Measurements from ENCODE around the gene VAV2.

VAV2 gene

DNA sequence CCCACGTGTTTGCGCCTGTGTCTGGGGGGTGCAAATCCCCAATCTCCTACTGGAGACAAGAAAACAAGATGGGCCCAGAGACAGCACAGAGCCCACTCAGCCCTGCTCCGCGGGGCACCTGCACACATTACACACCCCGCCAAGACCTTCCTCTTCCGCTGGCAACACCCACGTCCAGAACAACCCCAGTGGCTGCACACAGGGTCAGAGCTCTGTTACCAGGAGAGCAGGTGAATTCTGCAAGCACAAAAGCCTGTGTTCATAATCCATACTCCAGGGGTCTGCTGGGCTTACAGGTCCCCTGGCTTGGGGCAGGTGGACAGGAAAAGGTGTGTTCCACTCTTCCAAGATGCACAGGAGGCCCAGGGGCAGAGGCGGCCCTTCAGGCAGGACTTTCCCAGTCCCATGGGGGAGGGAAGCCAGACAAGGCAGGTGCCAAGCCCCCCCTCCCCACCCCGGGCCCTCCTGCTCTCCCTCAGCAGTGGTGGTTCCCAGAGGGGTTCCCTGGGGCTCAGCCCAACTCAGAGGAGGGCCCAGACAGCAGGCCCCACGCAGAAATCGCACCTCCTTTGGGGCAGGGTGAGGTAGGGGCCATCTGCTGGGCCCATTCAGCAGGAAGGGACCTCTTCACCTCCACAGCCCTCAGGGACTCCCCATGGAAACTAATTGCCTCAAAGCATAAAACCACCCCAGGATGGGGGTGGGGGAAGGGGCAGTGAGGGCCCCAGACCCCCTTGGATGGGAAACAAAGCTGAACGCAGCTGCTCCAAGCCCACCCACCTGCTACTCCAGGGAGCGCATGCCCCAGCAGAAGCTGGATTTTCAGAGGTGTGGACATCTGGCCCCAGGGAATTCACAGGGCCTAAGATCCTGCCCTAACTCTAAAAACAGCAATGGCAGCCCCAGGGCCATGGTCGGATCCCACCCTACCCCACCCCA lies 105.3 kb downstream of the VAV2 start:
- H3K4me3 ChIP-seq (ENCODE audit: control insufficient read depth, low read depth, low read length): no peak overlapping the region
- DNase-seq (ENCODE audit: low read depth): no peak
- TF ChIP-seq, protein P1, sequence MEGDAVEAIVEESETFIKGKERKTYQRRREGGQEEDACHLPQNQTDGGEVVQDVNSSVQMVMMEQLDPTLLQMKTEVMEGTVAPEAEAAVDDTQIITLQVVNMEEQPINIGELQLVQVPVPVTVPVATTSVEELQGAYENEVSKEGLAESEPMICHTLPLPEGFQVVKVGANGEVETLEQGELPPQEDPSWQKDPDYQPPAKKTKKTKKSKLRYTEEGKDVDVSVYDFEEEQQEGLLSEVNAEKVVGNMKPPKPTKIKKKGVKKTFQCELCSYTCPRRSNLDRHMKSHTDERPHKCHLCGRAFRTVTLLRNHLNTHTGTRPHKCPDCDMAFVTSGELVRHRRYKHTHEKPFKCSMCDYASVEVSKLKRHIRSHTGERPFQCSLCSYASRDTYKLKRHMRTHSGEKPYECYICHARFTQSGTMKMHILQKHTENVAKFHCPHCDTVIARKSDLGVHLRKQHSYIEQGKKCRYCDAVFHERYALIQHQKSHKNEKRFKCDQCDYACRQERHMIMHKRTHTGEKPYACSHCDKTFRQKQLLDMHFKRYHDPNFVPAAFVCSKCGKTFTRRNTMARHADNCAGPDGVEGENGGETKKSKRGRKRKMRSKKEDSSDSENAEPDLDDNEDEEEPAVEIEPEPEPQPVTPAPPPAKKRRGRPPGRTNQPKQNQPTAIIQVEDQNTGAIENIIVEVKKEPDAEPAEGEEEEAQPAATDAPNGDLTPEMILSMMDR (conservative IDR thresholded peaks at IDR 0.05; ENCODE audit: control insufficient read depth, insufficient read depth, low read depth, low read length): no peak

DNA sequence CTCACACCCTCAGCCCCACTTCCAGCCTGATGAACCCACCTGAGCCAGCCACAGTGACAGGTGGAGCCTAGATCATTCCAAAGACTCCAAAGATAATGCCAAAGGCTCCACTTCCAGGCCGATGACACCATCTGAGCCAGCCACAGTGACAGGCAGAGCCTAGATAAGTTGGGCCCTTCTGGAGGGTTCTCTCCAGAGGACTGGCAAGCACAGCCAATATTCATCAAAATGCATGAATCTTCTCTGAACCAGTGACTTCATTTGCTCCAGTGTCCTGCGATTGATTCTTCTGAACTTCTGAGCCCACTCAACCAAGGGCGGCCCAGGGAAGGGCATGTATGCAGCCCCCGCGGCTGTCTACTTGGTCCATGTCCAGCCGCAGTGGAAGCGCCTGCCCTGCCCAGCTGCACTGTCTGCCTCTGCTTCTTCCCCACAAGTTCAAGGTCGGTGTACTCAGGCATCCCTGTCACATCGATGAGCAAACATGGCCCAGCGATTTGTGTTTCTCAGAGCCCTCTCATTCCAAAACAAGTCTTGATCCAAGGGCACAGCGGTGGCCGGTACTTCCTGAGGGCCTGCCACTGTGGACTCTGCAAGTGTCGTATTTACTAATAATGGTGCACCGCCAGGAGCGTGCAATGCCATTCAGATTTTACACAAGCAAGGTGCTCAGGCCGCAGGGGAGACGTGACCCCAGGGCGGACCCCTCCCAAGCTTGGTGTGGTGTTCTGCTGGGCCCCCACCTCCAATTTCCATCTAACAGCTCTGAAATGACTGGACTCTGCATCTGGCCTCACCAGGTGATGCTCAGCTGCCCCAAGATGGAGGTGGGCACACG lies 107.0 kb downstream of the VAV2 start:
- TF ChIP-seq, protein P1 (conservative IDR thresholded peaks at IDR 0.05; ENCODE audit: control insufficient read depth, insufficient read depth, low read depth, low read length): no peak
- no peak overlapping the region for H3K4me3 ChIP-seq (ENCODE audit: control insufficient read depth, low read depth, low read length)
- DNase-seq (ENCODE audit: low read depth): no peak

DNA sequence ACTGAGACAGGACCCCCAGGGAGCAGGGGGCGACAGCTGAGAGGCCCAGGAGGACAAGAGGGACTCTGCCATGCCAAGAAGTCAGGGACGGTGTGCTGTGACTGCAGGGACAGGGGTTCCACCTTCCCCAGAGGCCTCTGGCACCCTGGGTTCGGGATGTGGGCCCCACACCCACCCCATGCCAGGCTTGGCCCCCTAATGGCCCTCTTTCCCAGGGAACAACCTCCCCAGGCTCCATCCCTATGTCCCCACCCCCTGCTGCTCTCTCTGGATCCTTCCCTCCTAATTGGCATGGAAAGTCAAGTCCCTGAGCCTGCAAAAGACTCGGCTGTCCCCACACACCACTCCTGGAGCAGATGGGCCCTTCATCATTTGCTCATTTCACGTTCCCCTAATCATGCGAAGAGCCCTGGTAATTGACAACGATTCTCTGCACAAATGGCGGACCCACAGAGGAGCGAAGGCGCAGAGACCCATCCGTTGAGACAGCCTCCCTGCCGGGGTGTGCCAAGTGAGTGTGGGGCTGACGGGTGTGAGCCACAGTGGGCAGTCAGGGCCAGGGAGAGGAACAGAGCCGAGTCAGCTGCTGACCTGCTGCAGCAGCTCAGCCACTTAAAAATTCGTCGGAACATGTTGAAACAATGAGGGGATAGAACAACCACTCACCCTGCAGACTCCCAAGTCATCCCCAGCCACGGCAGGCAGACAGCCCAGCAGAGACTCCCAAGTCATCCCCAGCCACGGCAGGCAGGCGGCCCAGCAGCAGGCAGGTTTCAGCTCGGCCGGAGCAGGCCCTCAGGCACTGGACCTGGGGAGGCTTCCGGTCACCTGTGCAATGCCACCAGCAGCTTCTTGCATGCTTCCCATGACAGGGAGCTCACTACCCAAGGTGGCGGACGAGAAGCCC lies 109.0 kb downstream of the VAV2 start:
- no peak for DNase-seq (ENCODE audit: low read depth)
- TF ChIP-seq, protein P1 (conservative IDR thresholded peaks at IDR 0.05; ENCODE audit: control insufficient read depth, insufficient read depth, low read depth, low read length): no peak
- H3K4me3 ChIP-seq (ENCODE audit: control insufficient read depth, low read depth, low read length): no peak overlapping the region

DNA sequence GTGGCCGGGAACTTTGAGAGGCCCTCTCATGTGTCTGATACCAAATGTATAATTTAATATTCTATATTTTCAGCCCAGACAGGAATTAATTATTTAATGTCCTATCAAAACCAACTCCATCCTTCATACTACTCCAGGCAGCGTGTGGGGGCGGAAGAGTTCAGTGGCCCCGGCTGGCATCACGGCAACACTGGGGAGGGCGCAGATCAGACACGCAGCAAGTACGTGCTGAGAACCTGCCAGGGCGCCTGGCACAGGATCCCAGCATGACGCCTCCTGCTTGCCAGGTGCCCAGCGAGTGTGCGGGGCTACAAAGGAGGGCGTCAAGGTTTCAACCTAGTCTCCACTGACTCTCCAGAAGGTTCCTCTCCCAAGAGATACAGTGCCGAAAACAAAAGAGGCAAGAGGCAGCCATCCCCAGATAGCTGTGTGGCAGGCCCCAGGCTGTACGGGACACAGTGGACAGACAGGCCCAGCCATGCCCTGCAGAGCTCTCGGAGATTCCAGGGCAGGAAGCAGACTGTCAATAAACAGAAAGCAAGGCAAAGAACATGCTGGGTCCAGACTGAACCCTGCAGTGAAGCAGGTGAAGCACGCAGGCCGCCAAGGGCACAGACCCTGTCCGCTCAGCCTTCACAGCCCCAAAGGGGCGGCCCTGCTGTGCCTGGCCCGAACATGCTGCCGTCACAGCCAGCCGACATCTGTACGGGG lies 110.3 kb downstream of the VAV2 start:
- no peak for DNase-seq (ENCODE audit: low read depth)

DNA sequence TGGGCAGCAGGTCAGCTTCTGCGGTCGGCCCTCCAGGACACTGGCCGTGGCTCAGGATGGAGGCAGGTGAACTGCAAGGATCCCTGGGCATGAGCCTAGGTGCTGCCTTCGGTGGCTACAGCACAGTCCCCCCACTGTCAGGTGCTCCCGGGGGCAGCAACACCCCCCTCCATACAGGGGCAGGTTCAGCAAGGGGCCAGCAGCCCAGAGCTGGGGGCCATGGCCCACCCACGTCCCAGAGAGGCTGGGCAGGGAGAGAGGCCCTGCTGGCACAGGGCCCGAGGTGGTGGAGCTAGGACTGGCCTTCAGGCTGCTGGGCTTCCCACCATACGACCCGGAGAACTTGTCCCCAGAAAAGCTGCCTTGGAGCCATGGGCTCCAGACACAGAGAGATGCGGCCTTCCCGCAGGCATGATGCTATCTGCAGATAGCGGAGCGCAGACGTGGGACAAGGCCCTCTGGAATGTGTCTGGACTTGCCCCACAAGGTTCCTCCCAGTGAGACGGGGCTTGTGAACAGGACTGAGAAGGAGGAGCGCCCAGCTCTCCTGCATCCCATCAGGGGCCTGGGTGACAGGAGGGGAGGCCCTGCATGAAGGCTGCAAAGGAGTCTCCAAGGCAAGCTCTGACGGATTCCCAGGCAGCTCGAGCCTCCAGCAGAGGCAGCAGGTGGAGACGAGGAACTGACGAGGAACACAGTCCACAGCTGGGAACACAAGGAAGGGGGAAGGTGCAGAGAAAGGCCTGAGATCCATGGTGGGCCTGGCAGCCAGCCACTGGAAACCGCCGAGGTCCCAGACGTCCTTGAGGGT lies 111.1 kb downstream of the VAV2 start:
- H3K4me3 ChIP-seq (ENCODE audit: control insufficient read depth, low read depth, low read length): no peak overlapping the region
- TF ChIP-seq, protein P1 (conservative IDR thresholded peaks at IDR 0.05; ENCODE audit: control insufficient read depth, insufficient read depth, low read depth, low read length): no peak
- DNase-seq (ENCODE audit: low read depth): no peak

More for the DNA sequence above, 110.3 kb downstream of the VAV2 start:
- H3K4me3 ChIP-seq (ENCODE audit: control insufficient read depth, low read depth, low read length): no peak overlapping the region
- TF ChIP-seq, protein P1 (conservative IDR thresholded peaks at IDR 0.05; ENCODE audit: control insufficient read depth, insufficient read depth, low read depth, low read length): no peak

Data from fibroblast of mammary gland (primary cell).